Neutrophil (primary cell): Measurements from ENCODE around the gene TAAR1.
"Not testable (repeated sequence)": the region's sequence is repeated elsewhere in the genome, so short reads cannot be mapped to it uniquely, and the experiment has no call there.

Experiments
- H3K27ac ChIP-seq: fragments of 200-600 bp; sonication (generic); 2 replicates; pipeline ENCODE4 v1.5.1; 2016; ENCODE audit warnings: mild to moderate bottlenecking, moderate library complexity
- H3K27me3 ChIP-seq: fragments of 200-600 bp; sonication (generic); 2 replicates; pipeline ENCODE4 v1.6.0; 2016; ENCODE audit warnings: mild to moderate bottlenecking
- H3K36me3 ChIP-seq: fragments of 200-600 bp; sonication (generic); 2 replicates; pipeline ENCODE4 v1.5.1; 2017
- H3K4me1 ChIP-seq, 2 experiments: fragments of 200-600 bp in 1 of 2; sonication (generic) in 1 of 2; 1 replicate in 1 of 2; 2 replicates in 1 of 2; pipeline versions ENCODE4 v1.5.1 to v1.6.1; 2013 to 2016; ENCODE audit warnings: low read depth in 1 of 2, low read length in 1 of 2, mild to moderate bottlenecking in 1 of 2, moderate library complexity in 1 of 2; ENCODE audit not compliant: control insufficient read depth in 1 of 2, insufficient read depth in 1 of 2
- H3K4me3 ChIP-seq, 2 experiments: fragments of 200-600 bp in 1 of 2; sonication (generic) in 1 of 2; 1 replicate in 1 of 2; 2 replicates in 1 of 2; pipeline ENCODE4 v1.5.1; 2013 to 2016; ENCODE audit warnings: low read depth in 1 of 2, low read length in 1 of 2, mild to moderate bottlenecking in 1 of 2, moderate library complexity in 1 of 2
- H3K9me3 ChIP-seq: fragments of 200-600 bp; sonication (generic); 2 replicates; pipeline ENCODE4 v1.5.1; 2016
- TF ChIP-seq, protein P1 (sequence below): fragments of 200-600 bp; sonication (generic); IDR thresholded peaks from 2 replicates; pipeline ENCODE4 v1.5.1; 2016; ENCODE audit warnings: antibody characterized with exemption

Gene TAAR1

GRCh38 chr6:132661906-132662305 is 2.9 kb upstream of the TAAR1 start:
- H3K36me3 ChIP-seq = no peaks in the 10 kb centered on the region
- H3K4me3 ChIP-seq = no peak overlapping the region
- TF ChIP-seq, protein P1, sequence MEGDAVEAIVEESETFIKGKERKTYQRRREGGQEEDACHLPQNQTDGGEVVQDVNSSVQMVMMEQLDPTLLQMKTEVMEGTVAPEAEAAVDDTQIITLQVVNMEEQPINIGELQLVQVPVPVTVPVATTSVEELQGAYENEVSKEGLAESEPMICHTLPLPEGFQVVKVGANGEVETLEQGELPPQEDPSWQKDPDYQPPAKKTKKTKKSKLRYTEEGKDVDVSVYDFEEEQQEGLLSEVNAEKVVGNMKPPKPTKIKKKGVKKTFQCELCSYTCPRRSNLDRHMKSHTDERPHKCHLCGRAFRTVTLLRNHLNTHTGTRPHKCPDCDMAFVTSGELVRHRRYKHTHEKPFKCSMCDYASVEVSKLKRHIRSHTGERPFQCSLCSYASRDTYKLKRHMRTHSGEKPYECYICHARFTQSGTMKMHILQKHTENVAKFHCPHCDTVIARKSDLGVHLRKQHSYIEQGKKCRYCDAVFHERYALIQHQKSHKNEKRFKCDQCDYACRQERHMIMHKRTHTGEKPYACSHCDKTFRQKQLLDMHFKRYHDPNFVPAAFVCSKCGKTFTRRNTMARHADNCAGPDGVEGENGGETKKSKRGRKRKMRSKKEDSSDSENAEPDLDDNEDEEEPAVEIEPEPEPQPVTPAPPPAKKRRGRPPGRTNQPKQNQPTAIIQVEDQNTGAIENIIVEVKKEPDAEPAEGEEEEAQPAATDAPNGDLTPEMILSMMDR = no peak
- no peaks in the 10 kb centered on the region for H3K27me3 ChIP-seq
- H3K9me3 ChIP-seq = no peaks in the 10 kb centered on the region
- no peaks in the 10 kb centered on the region for H3K4me1 ChIP-seq
- no peak overlapping the region for H3K27ac ChIP-seq

DNA sequence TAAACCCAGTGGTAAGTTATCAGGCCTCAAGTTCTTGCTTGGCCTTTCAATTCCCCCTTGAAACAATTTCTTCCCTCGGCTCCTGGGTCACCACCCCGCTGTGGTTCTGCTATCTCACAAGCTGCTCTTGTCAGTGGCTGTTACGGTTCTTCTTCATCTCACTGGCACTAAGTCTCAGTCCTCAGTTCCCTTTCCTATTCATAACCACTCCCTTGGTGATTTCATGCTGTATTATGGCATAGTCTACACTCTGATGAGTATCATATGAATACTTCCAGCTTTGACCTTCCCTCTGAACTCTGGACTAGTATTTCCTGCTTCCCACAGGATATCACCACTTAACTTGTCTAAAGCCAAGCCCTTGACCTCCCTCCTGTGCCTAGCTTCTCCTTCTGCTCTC is 7.9 kb downstream of the TAAR1 start:
- Histone ChIP-seq H3K27ac (no peak overlapping the region), H3K27me3 (no peaks in the 10 kb centered on the region)
- TF ChIP-seq, protein P1 = no peak

GRCh38 chr6:132650429-132650828 is 8.6 kb downstream of the TAAR1 start:
- H3K27me3 ChIP-seq = no peaks in the 10 kb centered on the region
- H3K27ac ChIP-seq = no peak overlapping the region
- H3K4me1 ChIP-seq = peaks cover 0 to 11% of the 10 kb centered on the region in 2 experiments
- TF ChIP-seq, protein P1 = no peak
- no peak overlapping the region for H3K4me3 ChIP-seq
- H3K36me3 ChIP-seq = no peaks in the 10 kb centered on the region
- no peaks in the 10 kb centered on the region for H3K9me3 ChIP-seq

More for the DNA sequence above, 7.9 kb downstream of the TAAR1 start:
- Histone ChIP-seq H3K4me3 (no peak overlapping the region), H3K36me3 (no peaks in the 10 kb centered on the region), H3K9me3 (no peaks in the 10 kb centered on the region), H3K4me1 (peaks cover 0 to 11% of the 10 kb centered on the region in 2 experiments)

DNA sequence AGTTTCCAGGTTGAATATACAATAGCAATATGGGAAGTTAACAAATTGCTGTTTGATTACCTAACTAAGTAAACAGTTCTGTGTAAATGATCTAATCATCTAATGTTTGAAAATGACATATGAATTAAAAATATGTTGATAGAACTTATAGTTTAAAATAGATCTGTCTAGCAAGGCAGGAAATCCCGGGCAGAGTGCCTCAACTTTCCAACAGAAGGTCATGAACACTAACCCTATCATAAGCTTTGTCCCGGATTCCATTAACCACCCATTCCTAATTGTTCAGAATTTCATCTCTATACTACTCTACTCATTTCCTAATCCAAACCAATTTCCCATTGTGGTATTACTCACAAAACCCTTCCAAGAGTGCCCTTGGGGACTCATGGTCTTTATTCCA is 10.2 kb downstream of the TAAR1 start:
- Histone ChIP-seq H3K4me3 (no peak overlapping the region), H3K27ac (no peak overlapping the region), H3K4me1 (peaks cover 0 to 11% of the 10 kb centered on the region in 2 experiments), H3K27me3 (no peaks in the 10 kb centered on the region), H3K36me3 (no peaks in the 10 kb centered on the region), H3K9me3 (no peaks in the 10 kb centered on the region)
- TF ChIP-seq, protein P1 = no peak

GRCh38 chr6:132648356-132648755 is 10.6 kb downstream of the TAAR1 start:
- Histone ChIP-seq H3K4me3 (no peak overlapping the region), H3K27me3 (no peaks in the 10 kb centered on the region), H3K4me1 (peaks cover 0 to 11% of the 10 kb centered on the region in 2 experiments), H3K27ac (no peak overlapping the region), H3K9me3 (no peaks in the 10 kb centered on the region), H3K36me3 (no peaks in the 10 kb centered on the region)
- TF ChIP-seq, protein P1 = no peak

GRCh38 chr6:132643547-132643946 is 15.4 kb downstream of the TAAR1 start:
- Histone ChIP-seq H3K36me3 (no peaks in the 10 kb centered on the region), H3K4me1 (no peaks in the 10 kb centered on the region), H3K27ac (no peak overlapping the region), H3K4me3 (no peak overlapping the region), H3K27me3 (no peaks in the 10 kb centered on the region), H3K9me3 (no peaks in the 10 kb centered on the region)
- TF ChIP-seq, protein P1 = no peak

DNA sequence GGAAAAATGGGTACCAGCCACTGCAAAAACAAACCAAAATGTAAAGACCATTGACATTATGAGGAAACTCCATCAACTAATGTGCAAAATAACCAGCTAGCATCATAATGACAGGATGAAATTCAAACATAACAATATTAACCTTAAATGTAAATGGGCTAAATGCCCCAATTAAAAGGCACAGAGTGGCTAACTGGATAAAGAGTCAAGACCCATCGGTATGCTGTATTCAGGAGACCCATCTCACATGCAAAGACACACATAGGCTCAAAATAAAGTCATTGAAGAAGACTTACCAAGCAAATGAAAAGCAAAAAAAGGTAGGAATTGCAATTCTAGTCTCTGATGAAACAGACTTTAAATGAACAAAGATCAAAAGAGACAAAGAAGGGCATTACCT is 21.8 kb downstream of the TAAR1 start:
- not testable (repeated sequence) for H3K4me3 ChIP-seq, H3K9me3 ChIP-seq, H3K4me1 ChIP-seq, H3K27me3 ChIP-seq, H3K27ac ChIP-seq, H3K36me3 ChIP-seq

DNA sequence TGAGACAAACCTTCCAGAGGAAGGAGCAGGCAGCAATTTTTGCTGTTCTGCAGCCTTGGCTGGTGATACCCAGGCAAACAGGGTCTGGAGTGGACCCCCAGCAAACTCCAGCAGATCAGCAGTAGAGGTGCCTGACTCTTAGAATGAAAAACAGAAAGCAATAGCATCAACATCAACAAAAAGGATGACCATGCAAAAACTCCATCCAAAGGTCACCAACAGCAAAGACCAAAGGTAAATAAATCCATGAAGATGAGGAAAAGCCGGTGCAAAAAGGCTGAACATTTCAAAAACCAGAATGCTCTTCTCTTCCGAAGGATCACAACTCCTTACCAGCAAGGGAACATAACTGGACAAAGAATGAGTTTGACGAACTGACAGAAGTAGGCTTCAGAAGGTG is 23.1 kb downstream of the TAAR1 start:
- not testable (repeated sequence) for H3K27ac ChIP-seq, H3K9me3 ChIP-seq, H3K4me3 ChIP-seq, H3K27me3 ChIP-seq, H3K36me3 ChIP-seq, H3K4me1 ChIP-seq
